T-helper 2 cell treated with Interferon-gamma antibody and Interleukin-4, amounts not matched to agents 5 μg/mL and 100 μg/mL, for 36 hours (primary cell): ENCODE results near the gene YWHAG.
A peak's percentile ranks its signal among the peaks of the same experiment; 100 is the strongest.
"Not testable (repeated sequence)": the region's sequence is repeated elsewhere in the genome, so short reads cannot be mapped to it uniquely, and the experiment has no call there.

ENCODE experiments used
- DNase-seq: peaks from one replicate; pipeline ENCODE4 v3.0.0; 2021; ENCODE audit warnings: low spot score
- H3K27ac Mint-ChIP-seq: one replicate; pipeline ENCODE4 v1.8.0; 2021; ENCODE audit warnings: mild to moderate bottlenecking, mixed read lengths
- H3K27me3 Mint-ChIP-seq: one replicate; pipeline ENCODE4 v1.8.0; 2021; ENCODE audit warnings: low read depth, mixed read lengths
- H3K36me3 Mint-ChIP-seq: one replicate; pipeline ENCODE4 v1.8.0; 2021; ENCODE audit warnings: low read depth, mixed read lengths
- H3K4me1 Mint-ChIP-seq: one replicate; pipeline ENCODE4 v1.8.0; 2021; ENCODE audit warnings: low read depth, mixed read lengths
- H3K4me3 Mint-ChIP-seq: one replicate; pipeline ENCODE4 v1.8.0; 2022; ENCODE audit warnings: mild to moderate bottlenecking, moderate library complexity, mixed read lengths
- H3K9me3 Mint-ChIP-seq: one replicate; pipeline ENCODE4 v1.8.0; 2021; ENCODE audit warnings: mixed read lengths

Gene YWHAG

GRCh38 chr7:76392531-76393115, 33.8 kb upstream of the YWHAG start:
- Mint-ChIP-seq H3K9me3 (no peaks in the 10 kb centered on the region), H3K36me3 (no peaks in the 10 kb centered on the region), H3K27ac (peak overlapping the region; percentile 99), H3K4me1 (peaks cover 13% of the 10 kb centered on the region), H3K4me3 (peak overlapping the region; percentile 93), H3K27me3 (no peaks in the 10 kb centered on the region)
- no peak for DNase-seq

DNA sequence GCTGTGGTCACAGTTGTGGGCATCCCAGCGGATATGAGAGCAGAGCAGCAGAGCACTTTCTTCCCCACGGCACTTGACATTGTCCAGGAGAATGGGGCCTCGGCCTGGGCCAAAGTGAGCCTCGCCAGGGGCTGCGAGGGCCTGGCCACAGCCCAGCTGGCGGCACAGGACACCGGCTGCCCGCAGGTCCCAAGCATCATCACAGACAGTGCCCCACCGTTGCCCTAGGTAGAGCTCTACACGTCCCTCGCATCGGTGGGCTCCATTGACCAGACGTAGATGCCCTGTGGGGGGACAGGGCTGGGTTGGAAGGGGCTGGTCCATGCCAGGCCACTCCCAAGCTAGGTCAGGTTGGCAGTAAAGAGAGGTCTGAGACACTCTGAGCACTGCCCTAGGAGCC, 31.3 kb upstream of the YWHAG start:
- no peaks in the 10 kb centered on the region for H3K27me3 Mint-ChIP-seq
- no peak for DNase-seq
- H3K27ac Mint-ChIP-seq: peak overlapping the region; percentile 21
- H3K36me3 Mint-ChIP-seq: no peaks in the 10 kb centered on the region
- no peaks in the 10 kb centered on the region for H3K9me3 Mint-ChIP-seq
- H3K4me3 Mint-ChIP-seq: no peak overlapping the region
- peaks cover 10% of the 10 kb centered on the region for H3K4me1 Mint-ChIP-seq

DNA sequence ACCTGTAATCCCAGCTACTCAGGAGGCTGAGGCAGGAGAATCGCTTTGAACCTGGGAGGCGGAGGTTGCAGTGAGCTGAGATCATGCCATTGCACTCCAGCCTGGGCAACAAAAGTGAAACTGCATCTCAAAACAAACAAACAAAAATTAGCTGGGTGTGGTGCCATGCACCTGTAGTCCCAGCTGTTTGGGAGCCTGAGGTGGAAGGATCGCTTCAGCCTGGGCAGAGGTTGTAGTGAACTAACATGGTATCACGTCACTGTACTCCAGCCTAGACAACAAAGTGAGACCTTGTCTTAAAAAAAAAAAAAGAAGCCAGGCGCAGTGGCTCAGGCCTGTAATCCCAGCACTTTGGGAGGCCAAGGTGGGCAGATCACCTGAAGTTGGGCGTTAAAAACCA, 29.0 kb upstream of the YWHAG start:
- not testable (repeated sequence) for H3K4me3 Mint-ChIP-seq, H3K36me3 Mint-ChIP-seq, H3K27ac Mint-ChIP-seq, H3K9me3 Mint-ChIP-seq, H3K4me1 Mint-ChIP-seq, H3K27me3 Mint-ChIP-seq, DNase-seq

DNA sequence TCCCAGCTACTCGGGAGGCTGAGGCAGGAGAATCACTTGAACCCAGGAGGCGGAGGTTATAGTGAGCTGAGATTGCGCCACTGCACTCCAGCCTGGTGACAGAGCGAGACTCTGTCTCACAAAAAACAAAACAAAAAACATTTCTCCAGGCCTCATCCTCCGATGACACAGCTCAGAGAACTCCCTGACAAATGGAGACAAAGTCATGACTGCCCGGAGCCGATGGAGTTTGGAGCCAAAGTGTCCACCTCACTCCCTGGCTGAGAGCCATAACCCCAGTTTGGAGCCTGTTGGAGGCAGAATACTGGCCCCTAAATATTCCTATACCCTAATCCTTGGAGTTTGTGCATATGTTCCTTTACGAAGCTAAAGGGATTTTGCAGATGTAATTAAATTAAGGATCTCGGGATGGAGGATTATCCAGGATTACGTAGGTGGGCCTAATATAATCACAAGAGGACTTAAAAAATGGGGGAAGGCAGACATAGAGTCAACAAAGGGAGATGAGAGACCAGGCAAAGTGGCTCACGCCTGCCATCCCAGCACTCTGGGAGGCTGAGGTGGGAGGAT, 28.0 kb upstream of the YWHAG start:
- H3K9me3 Mint-ChIP-seq: no peaks in the 10 kb centered on the region
- H3K27ac Mint-ChIP-seq: no peak overlapping the region
- H3K4me3 Mint-ChIP-seq: no peak overlapping the region

GRCh38 chr7:76383089-76383944, 24.5 kb upstream of the YWHAG start:
- H3K27ac Mint-ChIP-seq: no peak overlapping the region
- no peak overlapping the region for H3K4me3 Mint-ChIP-seq
- H3K36me3 Mint-ChIP-seq: no peaks in the 10 kb centered on the region
- no peaks in the 10 kb centered on the region for H3K27me3 Mint-ChIP-seq
- no peak for DNase-seq
- no peaks in the 10 kb centered on the region for H3K4me1 Mint-ChIP-seq
- no peaks in the 10 kb centered on the region for H3K9me3 Mint-ChIP-seq

More for the DNA sequence above, 28.0 kb upstream of the YWHAG start:
- Mint-ChIP-seq H3K4me1 (peaks cover 3% of the 10 kb centered on the region), H3K27me3 (no peaks in the 10 kb centered on the region), H3K36me3 (no peaks in the 10 kb centered on the region)
- DNase-seq: no peak

DNA sequence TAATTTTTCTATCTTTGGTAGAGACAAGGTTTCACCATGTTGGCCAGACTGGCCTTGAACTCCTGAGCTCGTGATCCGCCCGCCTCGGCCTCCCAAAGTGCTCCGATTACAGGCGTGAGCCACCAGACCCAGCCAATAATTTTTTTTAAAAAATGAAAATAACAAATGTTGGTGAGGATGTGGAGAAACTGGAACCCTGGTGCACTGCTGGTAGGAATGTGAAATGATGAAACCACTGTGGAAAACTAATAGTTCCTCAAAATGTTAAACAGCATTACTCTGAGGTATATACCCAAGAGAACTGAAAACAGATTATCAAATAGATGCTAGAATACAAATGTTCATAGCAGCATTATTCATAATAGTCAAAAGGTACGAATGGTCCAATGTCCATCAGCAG, 23.0 kb upstream of the YWHAG start:
- no peak overlapping the region for H3K27ac Mint-ChIP-seq
- peaks cover 3% of the 10 kb centered on the region for H3K27me3 Mint-ChIP-seq
- no peaks in the 10 kb centered on the region for H3K36me3 Mint-ChIP-seq
- H3K4me3 Mint-ChIP-seq: no peak overlapping the region
- no peaks in the 10 kb centered on the region for H3K4me1 Mint-ChIP-seq
- no peak for DNase-seq
- H3K9me3 Mint-ChIP-seq: no peaks in the 10 kb centered on the region

- Mint-ChIP-seq H3K36me3 (no peaks in the 10 kb centered on the region), H3K4me1 (no peaks in the 10 kb centered on the region), H3K27ac (no peak overlapping the region), H3K9me3 (no peaks in the 10 kb centered on the region), H3K4me3 (peak overlapping the region; percentile 71), H3K27me3 (peaks cover 3% of the 10 kb centered on the region)
- no peak for DNase-seq
These were observed 21.8 kb upstream of the YWHAG start for GRCh38 chr7:76380623-76380966.

DNA sequence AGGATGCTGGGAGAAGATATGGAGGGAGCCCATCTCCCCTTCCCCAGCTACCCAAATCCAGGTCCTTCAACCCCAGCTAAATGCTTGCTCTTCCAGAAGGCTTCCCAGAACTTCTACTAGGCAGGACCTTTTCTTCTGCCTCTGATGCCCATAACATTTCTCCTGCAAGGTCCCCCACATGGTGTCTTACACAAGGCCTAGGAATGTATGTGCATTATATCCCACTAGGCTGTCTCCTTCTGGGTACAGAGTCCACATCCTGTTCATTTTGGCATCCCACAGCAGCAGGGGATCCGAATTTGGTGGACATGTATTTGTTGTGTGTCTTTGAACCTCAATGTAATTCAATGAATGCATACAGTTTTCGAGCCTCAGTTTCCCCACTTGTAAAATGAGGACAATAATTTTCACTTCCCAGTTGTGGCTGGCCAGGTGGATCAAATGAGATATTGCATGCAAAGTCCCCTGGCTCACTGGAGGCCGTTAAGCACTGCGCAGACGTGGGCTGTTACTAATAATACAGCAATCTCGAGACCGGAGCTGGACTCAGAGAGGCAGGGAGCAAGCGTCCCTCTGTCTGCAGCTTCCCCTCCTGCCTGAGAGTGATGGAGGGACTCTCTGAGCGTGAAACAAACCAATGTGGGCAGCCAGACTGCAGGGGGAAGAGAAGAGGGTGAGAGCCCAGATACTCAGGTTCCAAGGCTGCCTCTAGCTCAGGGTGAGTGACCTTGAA, 18.6 kb upstream of the YWHAG start:
- no peak for DNase-seq
- no peaks in the 10 kb centered on the region for H3K4me1 Mint-ChIP-seq
- no peaks in the 10 kb centered on the region for H3K36me3 Mint-ChIP-seq
- no peak overlapping the region for H3K27ac Mint-ChIP-seq
- H3K9me3 Mint-ChIP-seq: no peaks in the 10 kb centered on the region
- H3K4me3 Mint-ChIP-seq: no peak overlapping the region
- peaks cover 13% of the 10 kb centered on the region for H3K27me3 Mint-ChIP-seq

DNA sequence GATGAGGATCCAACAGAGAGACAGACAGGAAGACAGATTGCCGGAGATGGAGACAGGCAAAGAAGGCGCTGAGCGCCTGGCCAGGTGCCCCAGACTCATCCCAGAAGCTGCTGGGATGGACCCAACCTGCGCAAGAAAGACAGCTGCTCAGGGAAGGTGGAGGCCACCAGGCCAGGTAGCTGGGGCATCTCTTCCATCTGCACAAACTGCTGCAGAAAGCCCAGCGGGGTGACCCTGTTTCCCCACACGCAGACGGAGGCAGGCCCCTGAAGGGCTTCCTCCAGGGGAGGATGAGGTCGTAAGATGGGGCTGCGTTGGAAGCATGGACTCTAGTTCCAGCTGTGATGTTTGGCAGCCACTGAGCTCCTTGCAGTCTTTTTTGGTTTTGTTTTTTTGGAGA, 16.5 kb upstream of the YWHAG start:
- Mint-ChIP-seq H3K4me3 (no peak overlapping the region), H3K27me3 (peaks cover 13% of the 10 kb centered on the region), H3K36me3 (no peaks in the 10 kb centered on the region), H3K9me3 (no peaks in the 10 kb centered on the region), H3K27ac (no peak overlapping the region), H3K4me1 (no peaks in the 10 kb centered on the region)
- DNase-seq: no peak

DNA sequence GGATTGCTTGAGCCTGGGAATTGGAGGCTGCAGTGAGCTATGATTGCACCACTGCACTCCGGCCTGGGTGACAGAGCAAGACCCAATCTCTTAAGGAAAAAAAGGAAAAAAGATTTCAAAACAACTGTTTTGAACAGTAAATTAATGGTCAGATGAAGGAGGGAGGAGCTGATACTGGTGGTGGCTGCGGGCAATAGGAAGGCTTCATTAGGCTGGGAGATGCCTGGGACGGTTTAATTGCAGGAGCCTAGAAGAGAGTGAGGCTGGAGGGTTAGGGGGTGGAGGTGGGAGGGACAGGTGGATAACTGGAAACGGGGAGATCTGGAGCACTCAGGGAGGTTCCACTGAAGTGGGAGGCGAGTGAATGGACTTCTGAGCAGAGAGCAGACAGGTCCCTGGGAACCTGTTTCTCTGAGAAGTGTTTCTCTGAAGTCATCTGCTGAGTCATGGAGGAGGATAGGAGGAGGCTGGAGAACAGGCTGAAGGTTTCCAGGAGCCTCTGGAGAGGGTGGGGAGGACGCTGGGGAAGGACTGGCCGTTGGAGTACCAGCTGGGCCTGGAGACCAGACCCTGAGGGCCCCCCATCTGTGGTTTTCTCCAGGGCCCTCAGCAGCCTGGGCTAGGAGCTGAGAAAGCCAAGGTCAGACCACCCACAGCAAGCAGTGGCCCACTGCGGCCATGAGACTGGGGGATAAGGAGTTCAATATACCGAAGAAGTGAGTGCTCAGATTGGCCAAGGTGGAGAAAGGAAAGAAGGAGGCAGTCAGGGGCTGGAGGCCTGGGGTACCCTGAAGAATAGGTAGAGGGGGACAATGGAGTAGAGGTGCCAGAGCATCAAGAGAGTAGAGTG, 14.4 kb upstream of the YWHAG start:
- no peaks in the 10 kb centered on the region for H3K4me1 Mint-ChIP-seq
- no peak overlapping the region for H3K4me3 Mint-ChIP-seq
- DNase-seq: no peak
- H3K9me3 Mint-ChIP-seq: no peaks in the 10 kb centered on the region
- no peak overlapping the region for H3K27ac Mint-ChIP-seq
- H3K27me3 Mint-ChIP-seq: peaks cover 13% of the 10 kb centered on the region
- H3K36me3 Mint-ChIP-seq: no peaks in the 10 kb centered on the region

DNA sequence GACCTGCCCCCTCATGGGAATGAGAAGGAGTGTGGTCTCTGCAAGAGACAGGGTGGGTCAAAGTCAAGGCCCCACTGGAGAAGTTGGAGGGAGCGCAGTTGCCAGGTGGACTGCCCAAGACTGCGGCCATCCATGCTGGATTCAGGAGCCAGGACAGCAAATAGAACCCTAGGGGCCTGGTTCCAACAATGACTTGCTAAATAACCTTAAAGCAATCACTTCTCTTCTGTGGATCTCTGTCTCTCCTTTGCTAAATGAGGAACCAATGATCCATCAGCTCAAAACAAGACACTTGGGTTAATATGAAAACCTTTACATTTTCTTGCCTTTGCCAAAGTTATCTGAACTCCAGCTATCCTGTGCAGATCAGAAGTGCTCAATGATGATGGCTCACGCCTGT, 12.6 kb upstream of the YWHAG start:
- no peak overlapping the region for H3K27ac Mint-ChIP-seq
- no peaks in the 10 kb centered on the region for H3K36me3 Mint-ChIP-seq
- H3K27me3 Mint-ChIP-seq: peaks cover 12% of the 10 kb centered on the region
- no peak overlapping the region for H3K4me3 Mint-ChIP-seq
- no peak for DNase-seq
- H3K4me1 Mint-ChIP-seq: no peaks in the 10 kb centered on the region
- no peaks in the 10 kb centered on the region for H3K9me3 Mint-ChIP-seq

DNA sequence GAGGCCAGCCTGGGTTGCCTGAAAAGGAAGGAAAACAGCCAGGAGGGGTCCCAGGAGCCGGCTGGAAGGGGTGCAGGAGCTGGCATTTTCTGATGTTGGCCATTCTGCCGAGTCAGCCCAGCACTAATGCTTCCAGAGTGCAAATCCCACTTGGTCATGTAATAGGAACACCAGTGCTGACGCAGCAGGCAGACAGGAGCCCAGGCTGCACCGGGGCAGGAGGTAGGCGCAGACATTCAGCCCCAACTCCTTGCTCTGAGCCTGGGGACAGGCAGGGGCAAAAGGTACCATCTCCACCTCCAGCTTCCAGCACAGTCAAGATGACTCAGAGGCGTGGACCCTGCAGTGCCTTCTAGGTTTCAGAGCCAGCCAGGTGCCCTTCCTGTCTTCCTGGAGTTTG, 10.2 kb upstream of the YWHAG start:
- H3K27me3 Mint-ChIP-seq: peaks cover 6% of the 10 kb centered on the region
- no peak overlapping the region for H3K27ac Mint-ChIP-seq
- no peak overlapping the region for H3K4me3 Mint-ChIP-seq
- no peak for DNase-seq
- H3K9me3 Mint-ChIP-seq: no peaks in the 10 kb centered on the region
- H3K4me1 Mint-ChIP-seq: peaks cover 11% of the 10 kb centered on the region
- H3K36me3 Mint-ChIP-seq: no peaks in the 10 kb centered on the region

- Mint-ChIP-seq H3K27ac (no peak overlapping the region), H3K27me3 (peaks cover 4% of the 10 kb centered on the region), H3K4me3 (no peak overlapping the region), H3K4me1 (peaks cover 13% of the 10 kb centered on the region), H3K9me3 (no peaks in the 10 kb centered on the region), H3K36me3 (no peaks in the 10 kb centered on the region)
- DNase-seq: no peak
These were observed 9.4 kb upstream of the YWHAG start for GRCh38 chr7:76368190-76368589.
